Activated CD8-positive, alpha-beta memory T cell treated with anti-CD3 and anti-CD28 coated beads, Interleukin-2, amount 50 U/mL, for 48 hours (primary cell): Measurements from ENCODE around the gene GALNS.
"Not testable (repeated sequence)": the region's sequence is repeated elsewhere in the genome, so short reads cannot be mapped to it uniquely, and the experiment has no call there.

ENCODE experiments used
- DNase-seq: peaks from one replicate; pipeline ENCODE4 v3.0.0-alpha.2; 2020

GALNS gene

GRCh38 chr16:88780142-88781062 is 76.3 kb downstream of the GALNS start:
- no peak for DNase-seq

- no peak for DNase-seq
Observed at GRCh38 chr16:88779406-88780141, 77.2 kb downstream of the GALNS start.

- DNase-seq = no peak
Observed at GRCh38 chr16:88778541-88779065, 78.1 kb downstream of the GALNS start.

- no peak for DNase-seq
Observed at GRCh38 chr16:88778271-88778525, 78.5 kb downstream of the GALNS start.

- DNase-seq = no peak
Observed at GRCh38 chr16:88777471-88778270, 79.1 kb downstream of the GALNS start.

- DNase-seq = no peak
Observed at GRCh38 chr16:88775825-88776224, 80.9 kb downstream of the GALNS start.

- DNase-seq = no peak
Observed at GRCh38 chr16:88774544-88775393, 82.0 kb downstream of the GALNS start.

GRCh38 chr16:88773812-88774291 is 82.9 kb downstream of the GALNS start:
- DNase-seq = no peak

- no peak for DNase-seq
Observed at GRCh38 chr16:88772871-88773811, 83.6 kb downstream of the GALNS start.

- DNase-seq = not testable (repeated sequence)
Observed at GRCh38 chr16:88771781-88772180, 85.0 kb downstream of the GALNS start.

- no peak for DNase-seq
Observed at GRCh38 chr16:88771294-88771772, 85.4 kb downstream of the GALNS start.

- no peak for DNase-seq
Observed at GRCh38 chr16:88770461-88771293, 86.1 kb downstream of the GALNS start.

GRCh38 chr16:88769617-88770460 is 86.9 kb downstream of the GALNS start:
- DNase-seq = no peak

- no peak for DNase-seq
Observed at GRCh38 chr16:88768071-88768783, 88.5 kb downstream of the GALNS start.

- DNase-seq = no peak
Observed at GRCh38 chr16:88767546-88768070, 89.1 kb downstream of the GALNS start.

- DNase-seq = no peak
Observed at GRCh38 chr16:88766975-88767374, 89.8 kb downstream of the GALNS start.

- no peak for DNase-seq
Observed at GRCh38 chr16:88764913-88765349, 91.8 kb downstream of the GALNS start.

- no peak for DNase-seq
Observed at GRCh38 chr16:88764080-88764479, 92.7 kb downstream of the GALNS start.
